Measurements from ENCODE around the gene RYR3. TPM values are rescaled to one million over a fixed set of nuclear protein-coding genes. Genes with fewer than 3 reads are reported as not detected.

Gene RYR3
- total and polyA plus RNA-seq, 2 donors (not counting 1 experiment from before 2014, with no cell fraction given): 0.17 TPM; not detected in 1

DNA sequence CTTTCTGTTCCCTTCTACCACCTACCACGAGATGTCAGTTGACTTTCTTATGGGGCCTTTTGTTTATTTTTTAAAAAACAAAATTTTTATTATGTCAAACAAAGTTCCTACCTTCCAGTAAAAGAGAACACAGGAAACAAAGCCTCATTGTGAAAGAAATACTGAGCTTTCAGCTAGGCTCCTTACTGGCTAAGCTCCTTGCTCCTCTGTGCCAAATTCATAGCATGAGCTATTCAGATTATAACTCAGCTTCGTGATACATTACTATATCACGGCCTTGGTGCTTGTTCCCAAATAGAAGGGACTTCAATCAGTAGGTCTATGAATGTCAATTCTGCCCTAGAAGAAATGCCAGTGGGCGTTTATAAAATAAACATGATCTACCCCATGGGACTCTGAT is 511.7 kb downstream of the RYR3 start:
- Histone ChIP-seq H3K4me3 (replicated peaks in 1 of 4; ENCODE audit: control extremely low read depth in 1 of 4, insufficient read depth in 1 of 4, low read depth in 3 of 4, low read length in 4 of 4) (no peak overlapping the region), H3K27me3 (ENCODE audit: control insufficient read depth, insufficient read depth, low read length) (peaks cover 4% of the 10 kb centered on the region), H3K36me3 (ENCODE audit: control insufficient read depth, insufficient read depth, low read length) (no peaks in the 10 kb centered on the region), H3K4me2 (ENCODE audit: extremely low read depth, insufficient read depth, low read length) (no peak overlapping the region), H3K27ac (ENCODE audit: insufficient read depth, low read length) (no peak overlapping the region), H3K4me1 (ENCODE audit: control insufficient read depth, extremely low read depth, insufficient read depth, low read length) (no peaks in the 10 kb centered on the region), H3K9ac (ENCODE audit: insufficient read depth, low read length) (no peak overlapping the region), H4K20me1 (ENCODE audit: control insufficient read depth, extremely low read depth, insufficient read depth, low read length) (no peaks in the 10 kb centered on the region), H3K79me2 (ENCODE audit: control insufficient read depth, insufficient read depth, low read length) (no peaks in the 10 kb centered on the region), H2AFZ (ENCODE audit: low read length) (no peak overlapping the region), H3K9me3 (ENCODE audit: control insufficient read depth, insufficient read depth, low read depth, low read length) (no peaks in the 10 kb centered on the region)
- no peak for TF ChIP-seq EZH2 (IDR thresholded peaks at IDR 0.05; ENCODE audit: low read length, missing control alignments)
- no peak for TF ChIP-seq CTCF (conservative IDR thresholded peaks at IDR 0.05 in 1 of 2, IDR thresholded peaks at IDR 0.05 in 1 of 2; ENCODE audit: low read depth in 1 of 2, low read length in 2 of 2)
- no peak for DNase-seq (ENCODE audit: low read depth in 2 of 2)

GRCh38 chr15:33823119-33823518 is 512.4 kb downstream of the RYR3 start:
- DNase-seq (ENCODE audit: low read depth in 2 of 2): no peak
- no peaks in the 10 kb centered on the region for H3K4me1 ChIP-seq (ENCODE audit: control insufficient read depth, extremely low read depth, insufficient read depth, low read length)
- H4K20me1 ChIP-seq (ENCODE audit: control insufficient read depth, extremely low read depth, insufficient read depth, low read length): no peaks in the 10 kb centered on the region
- H3K9ac ChIP-seq (ENCODE audit: insufficient read depth, low read length): no peak overlapping the region
- TF ChIP-seq CTCF (conservative IDR thresholded peaks at IDR 0.05 in 1 of 2, IDR thresholded peaks at IDR 0.05 in 1 of 2; ENCODE audit: low read depth in 1 of 2, low read length in 2 of 2) (no peak), EZH2 (IDR thresholded peaks at IDR 0.05; ENCODE audit: low read length, missing control alignments) (no peak)
- no peak overlapping the region for H3K27ac ChIP-seq (ENCODE audit: insufficient read depth, low read length)
- no peak overlapping the region for H3K4me3 ChIP-seq (replicated peaks in 1 of 4; ENCODE audit: control extremely low read depth in 1 of 4, insufficient read depth in 1 of 4, low read depth in 3 of 4, low read length in 4 of 4)
- H3K36me3 ChIP-seq (ENCODE audit: control insufficient read depth, insufficient read depth, low read length): no peaks in the 10 kb centered on the region
- no peaks in the 10 kb centered on the region for H3K79me2 ChIP-seq (ENCODE audit: control insufficient read depth, insufficient read depth, low read length)
- H3K9me3 ChIP-seq (ENCODE audit: control insufficient read depth, insufficient read depth, low read depth, low read length): no peaks in the 10 kb centered on the region
- H3K27me3 ChIP-seq (ENCODE audit: control insufficient read depth, insufficient read depth, low read length): peaks cover 4% of the 10 kb centered on the region
- H2AFZ ChIP-seq (ENCODE audit: low read length): no peak overlapping the region
- no peak overlapping the region for H3K4me2 ChIP-seq (ENCODE audit: extremely low read depth, insufficient read depth, low read length)

GRCh38 chr15:33825453-33825852 is 514.7 kb downstream of the RYR3 start:
- no peaks in the 10 kb centered on the region for H3K79me2 ChIP-seq (ENCODE audit: control insufficient read depth, insufficient read depth, low read length)
- H3K4me1 ChIP-seq (ENCODE audit: control insufficient read depth, extremely low read depth, insufficient read depth, low read length): no peaks in the 10 kb centered on the region
- no peak overlapping the region for H3K27ac ChIP-seq (ENCODE audit: insufficient read depth, low read length)
- no peaks in the 10 kb centered on the region for H3K9me3 ChIP-seq (ENCODE audit: control insufficient read depth, insufficient read depth, low read depth, low read length)
- H3K4me3 ChIP-seq (replicated peaks in 1 of 4; ENCODE audit: control extremely low read depth in 1 of 4, insufficient read depth in 1 of 4, low read depth in 3 of 4, low read length in 4 of 4): no peak overlapping the region
- H3K9ac ChIP-seq (ENCODE audit: insufficient read depth, low read length): no peak overlapping the region
- no peaks in the 10 kb centered on the region for H4K20me1 ChIP-seq (ENCODE audit: control insufficient read depth, extremely low read depth, insufficient read depth, low read length)
- H2AFZ ChIP-seq (ENCODE audit: low read length): no peak overlapping the region
- no peaks in the 10 kb centered on the region for H3K36me3 ChIP-seq (ENCODE audit: control insufficient read depth, insufficient read depth, low read length)
- peaks cover 4% of the 10 kb centered on the region for H3K27me3 ChIP-seq (ENCODE audit: control insufficient read depth, insufficient read depth, low read length)
- DNase-seq (ENCODE audit: low read depth in 2 of 2): no peak
- no peak for TF ChIP-seq EZH2 (IDR thresholded peaks at IDR 0.05; ENCODE audit: low read length, missing control alignments)
- no peak for TF ChIP-seq CTCF (conservative IDR thresholded peaks at IDR 0.05 in 1 of 2, IDR thresholded peaks at IDR 0.05 in 1 of 2; ENCODE audit: low read depth in 1 of 2, low read length in 2 of 2)
- H3K4me2 ChIP-seq (ENCODE audit: extremely low read depth, insufficient read depth, low read length): no peak overlapping the region
